SKM-1 (cell line): ENCODE results near the gene RNU7-1.

Experiments
- DNase-seq: peaks from one replicate; lab custom pipeline; 2025; ENCODE audit not compliant: unreplicated experiment; lab: John Stamatoyannopoulos, UW

The RNU7-1 gene

GRCh38 chr12:6936636-6937480, 6.8 kb upstream of the RNU7-1 start:
- no peak for DNase-seq

GRCh38 chr12:6937481-6938352, 5.9 kb upstream of the RNU7-1 start:
- DNase-seq: peak; percentile 54

- DNase-seq: no peak
These were observed 5.0 kb upstream of the RNU7-1 start for GRCh38 chr12:6938353-6939190.

- DNase-seq: no peak
These were observed 4.5 kb upstream of the RNU7-1 start for GRCh38 chr12:6939191-6939540.

GRCh38 chr12:6941267-6941666, 2.3 kb upstream of the RNU7-1 start:
- DNase-seq: no peak

- no peak for DNase-seq
These were observed 1.8 kb upstream of the RNU7-1 start for GRCh38 chr12:6941782-6942181.

GRCh38 chr12:6942331-6942665, 1.3 kb upstream of the RNU7-1 start:
- no peak for DNase-seq

- DNase-seq: no peak
These were observed 261 bp upstream of the RNU7-1 start for GRCh38 chr12:6943389-6943721.

- DNase-seq: peak; percentile 45
These were observed 968 bp downstream of the RNU7-1 start for GRCh38 chr12:6944381-6945186.

- DNase-seq: no peak
These were observed 2.0 kb downstream of the RNU7-1 start for GRCh38 chr12:6945613-6946012.

- no peak for DNase-seq
These were observed 2.7 kb downstream of the RNU7-1 start for GRCh38 chr12:6946033-6946919.

GRCh38 chr12:6946920-6947374, 3.3 kb downstream of the RNU7-1 start:
- DNase-seq: no peak

GRCh38 chr12:6947615-6948014, 4.0 kb downstream of the RNU7-1 start:
- DNase-seq: no peak

GRCh38 chr12:6948873-6949594, 5.4 kb downstream of the RNU7-1 start:
- DNase-seq: no peak

- DNase-seq: no peak
These were observed 6.8 kb downstream of the RNU7-1 start for GRCh38 chr12:6950401-6950801.

- DNase-seq: peak; percentile 45
These were observed 7.4 kb downstream of the RNU7-1 start, which contains the start of gene PTPN6 for GRCh38 chr12:6950811-6951540. TSS of gene PTPN6 (plus strand) at chr12:6951356. CDS start at chr12:6951513, 157 bp downstream.

- DNase-seq: no peak
These were observed 8.0 kb downstream of the RNU7-1 start for GRCh38 chr12:6951551-6952120.
